KMS-11 (cell line): ENCODE results near the gene GPR171.

Source experiments
- H2AFZ ChIP-seq: fragments of 200-600 bp; sonication (generic); 2 replicates; pipeline ENCODE4 v1.6.1; 2016; ENCODE audit warnings: antibody characterized with exemption, mixed run types, low read depth
- H3K27ac ChIP-seq: fragments of 200-600 bp; sonication (generic); 2 replicates; pipeline ENCODE4 v1.6.1; 2016; ENCODE audit warnings: mild to moderate bottlenecking, mixed run types
- H3K27me3 ChIP-seq: fragments of 200-600 bp; sonication (generic); 2 replicates; pipeline ENCODE4 v1.6.1; 2017; ENCODE audit warnings: mild to moderate bottlenecking, low read depth, mixed run types, moderate library complexity; ENCODE audit not compliant: insufficient read depth
- H3K36me3 ChIP-seq: fragments of 200-600 bp; sonication (generic); 2 replicates; pipeline ENCODE4 v1.6.1; 2017; ENCODE audit warnings: mild to moderate bottlenecking, mixed run types; ENCODE audit not compliant: insufficient read depth
- H3K4me1 ChIP-seq: fragments of 200-600 bp; sonication (generic); 2 replicates; pipeline ENCODE4 v1.6.1; 2016; ENCODE audit warnings: mild to moderate bottlenecking, low read depth, mixed run types; ENCODE audit not compliant: poor library complexity, severe bottlenecking
- H3K4me2 ChIP-seq: fragments of 200-600 bp; sonication (generic); 2 replicates; pipeline ENCODE4 v1.7.0; 2016; ENCODE audit warnings: mild to moderate bottlenecking, mixed run types
- H3K4me3 ChIP-seq: fragments of 200-600 bp; sonication (generic); IDR thresholded peaks from 2 replicates; pipeline ENCODE4 v1.6.1; 2017; ENCODE audit warnings: low read depth, low read length, mixed read lengths; ENCODE audit not compliant: insufficient read depth
- H3K79me2 ChIP-seq: fragments of 200-600 bp; sonication (generic); 2 replicates; pipeline ENCODE4 v1.6.1; 2016; ENCODE audit warnings: low read depth, mixed run types; ENCODE audit not compliant: insufficient read depth
- H3K9ac ChIP-seq: fragments of 200-600 bp; sonication (generic); 2 replicates; pipeline ENCODE4 v1.6.1; 2016; ENCODE audit warnings: mild to moderate bottlenecking, mixed run types
- H4K20me1 ChIP-seq: fragments of 200-600 bp; sonication (generic); 2 replicates; pipeline ENCODE4 v1.6.1; 2016; ENCODE audit warnings: mild to moderate bottlenecking, mixed run types; ENCODE audit not compliant: insufficient read depth
- CTCF ChIP-seq: fragments of 200-600 bp; sonication (generic); conservative IDR thresholded peaks from 2 replicates; pipeline ENCODE4 v1.6.1; 2017; ENCODE audit warnings: low read depth, mild to moderate bottlenecking, antibody characterized with exemption, low read length, moderate library complexity, mixed read lengths

Gene GPR171

DNA sequence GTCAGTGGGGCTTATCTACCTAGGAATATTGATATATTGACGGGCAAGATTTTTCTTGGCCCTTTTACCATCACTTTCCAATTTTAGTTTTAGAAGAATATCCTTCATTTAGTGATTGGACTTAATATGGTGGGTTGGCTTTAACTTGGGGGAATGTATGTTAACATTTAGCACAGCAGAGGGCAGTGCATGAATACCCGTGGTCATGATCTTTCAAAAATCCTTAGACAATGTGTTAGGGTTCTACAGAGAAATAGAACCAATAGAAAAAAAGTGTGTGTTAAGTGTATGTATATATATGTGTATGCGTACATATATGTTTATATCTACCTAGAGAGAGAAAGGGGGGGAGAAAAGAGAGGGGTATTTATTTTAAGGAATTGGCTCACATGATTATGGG, 36.9 kb downstream of the GPR171 start:
- TF ChIP-seq CTCF, result peak; percentile 51
- H3K27ac ChIP-seq, result no peak overlapping the region

DNA sequence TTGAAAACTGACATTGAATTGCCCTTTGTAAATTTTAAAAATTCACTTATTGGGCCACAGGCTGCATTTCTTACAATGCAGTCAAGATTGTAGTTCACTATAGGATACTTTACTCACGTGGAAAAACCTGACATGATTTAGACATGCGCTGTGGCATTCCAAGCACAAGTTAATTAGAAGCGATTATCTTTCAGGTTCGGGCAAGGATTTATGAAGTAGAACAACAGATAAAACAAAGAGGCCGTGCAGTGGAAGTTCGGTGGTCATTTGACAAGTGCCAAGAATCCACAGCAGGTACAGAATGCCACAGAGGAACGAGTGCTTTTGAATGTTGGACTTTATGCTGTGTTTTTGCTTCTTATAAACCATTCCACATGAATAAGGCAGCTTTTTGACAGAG, 37.8 kb downstream of the GPR171 start:
- Histone ChIP-seq H3K27ac (no peak overlapping the region), H3K4me1 (peaks cover 21% of the 10 kb centered on the region), H3K79me2 (no peaks in the 10 kb centered on the region), H3K9ac (no peak overlapping the region), H3K4me3 (no peak overlapping the region), H2AFZ (no peak overlapping the region), H4K20me1 (no peaks in the 10 kb centered on the region), H3K36me3 (no peaks in the 10 kb centered on the region), H3K4me2 (no peak overlapping the region), H3K27me3 (no peaks in the 10 kb centered on the region)
- TF ChIP-seq CTCF, result no peak

More for the DNA sequence above, 36.9 kb downstream of the GPR171 start:
- no peak overlapping the region for H3K4me3 ChIP-seq
- H3K36me3 ChIP-seq, result no peaks in the 10 kb centered on the region
- H3K4me2 ChIP-seq, result no peak overlapping the region
- peaks cover 31% of the 10 kb centered on the region for H3K4me1 ChIP-seq
- no peaks in the 10 kb centered on the region for H4K20me1 ChIP-seq
- H3K79me2 ChIP-seq, result no peaks in the 10 kb centered on the region
- no peak overlapping the region for H2AFZ ChIP-seq
- H3K27me3 ChIP-seq, result no peaks in the 10 kb centered on the region
- H3K9ac ChIP-seq, result no peak overlapping the region

GRCh38 chr3:151159806-151160205, 43.2 kb downstream of the GPR171 start:
- Histone ChIP-seq H3K4me2 (no peak overlapping the region), H3K36me3 (no peaks in the 10 kb centered on the region), H4K20me1 (no peaks in the 10 kb centered on the region), H3K9ac (no peak overlapping the region), H3K27me3 (no peaks in the 10 kb centered on the region), H3K4me1 (no peaks in the 10 kb centered on the region), H3K27ac (no peak overlapping the region), H3K79me2 (no peaks in the 10 kb centered on the region), H2AFZ (no peak overlapping the region), H3K4me3 (no peak overlapping the region)
- TF ChIP-seq CTCF, result no peak

DNA sequence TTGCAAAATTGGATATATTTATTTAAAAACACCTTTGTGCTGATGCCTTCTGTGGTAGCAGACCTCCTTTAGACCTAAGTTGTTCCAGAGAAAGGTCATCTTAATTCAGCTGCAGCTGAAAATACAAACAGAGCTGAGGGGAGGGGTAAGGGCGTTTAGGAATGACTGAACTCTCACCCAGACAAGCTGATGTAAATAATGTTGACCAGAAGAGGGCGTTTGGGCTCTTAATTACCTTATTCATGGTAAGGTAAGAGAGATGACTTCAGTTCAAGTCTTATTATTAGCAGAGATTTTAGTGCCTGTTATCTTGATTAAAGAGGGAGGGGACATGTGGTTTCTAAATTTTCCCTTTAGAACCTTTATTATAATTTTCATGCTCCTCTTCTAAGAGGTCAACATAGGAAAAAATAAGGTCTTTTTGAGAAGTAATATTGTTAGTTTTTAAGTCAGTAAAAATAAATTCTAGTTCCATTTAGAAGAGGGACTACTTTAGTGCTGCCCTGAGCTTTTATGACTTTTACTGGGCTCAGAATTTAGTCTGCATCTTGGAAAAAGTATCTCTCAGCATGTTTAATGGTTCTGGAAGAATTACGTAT, 46.3 kb downstream of the GPR171 start:
- Histone ChIP-seq H3K4me3 (no peak overlapping the region), H3K4me2 (no peak overlapping the region), H3K27ac (no peak overlapping the region), H2AFZ (no peak overlapping the region), H3K4me1 (no peaks in the 10 kb centered on the region), H3K27me3 (no peaks in the 10 kb centered on the region), H3K9ac (no peak overlapping the region), H3K79me2 (no peaks in the 10 kb centered on the region), H4K20me1 (no peaks in the 10 kb centered on the region), H3K36me3 (no peaks in the 10 kb centered on the region)
- peak; percentile 81 for TF ChIP-seq CTCF
